ENCODE data around the gene BMP2K.

BMP2K gene

GRCh38 chr4:78776079-78776728, at the start of gene BMP2K:
TSS of gene BMP2K (plus strand) at chr4:78776350. CDS start at chr4:78776544, 194 bp downstream.
- DNase-seq = peak; percentile 78

DNA sequence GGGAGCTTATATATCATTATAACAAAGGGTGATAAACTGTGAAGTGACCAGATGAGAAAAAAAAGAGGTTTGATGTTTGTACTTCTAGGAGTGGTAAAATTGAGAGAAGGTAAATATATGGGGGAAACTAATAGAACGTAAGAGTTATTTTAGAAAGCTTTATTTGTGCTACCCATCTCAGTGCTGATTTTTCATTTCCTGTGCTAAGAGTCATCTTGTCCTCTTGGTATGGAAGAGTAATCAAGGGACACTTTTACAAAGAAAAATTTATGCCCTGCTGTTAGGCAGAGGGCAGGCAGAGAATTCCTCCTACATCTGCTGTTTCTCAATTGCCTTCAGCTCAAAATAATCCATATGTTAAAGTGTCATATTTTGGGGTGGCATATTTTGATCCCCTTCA, 49.6 kb upstream of the BMP2K start:
- no peak for DNase-seq

- DNase-seq = no peak
Observed at GRCh38 chr4:78732332-78733104, 43.6 kb upstream of the BMP2K start.

DNA sequence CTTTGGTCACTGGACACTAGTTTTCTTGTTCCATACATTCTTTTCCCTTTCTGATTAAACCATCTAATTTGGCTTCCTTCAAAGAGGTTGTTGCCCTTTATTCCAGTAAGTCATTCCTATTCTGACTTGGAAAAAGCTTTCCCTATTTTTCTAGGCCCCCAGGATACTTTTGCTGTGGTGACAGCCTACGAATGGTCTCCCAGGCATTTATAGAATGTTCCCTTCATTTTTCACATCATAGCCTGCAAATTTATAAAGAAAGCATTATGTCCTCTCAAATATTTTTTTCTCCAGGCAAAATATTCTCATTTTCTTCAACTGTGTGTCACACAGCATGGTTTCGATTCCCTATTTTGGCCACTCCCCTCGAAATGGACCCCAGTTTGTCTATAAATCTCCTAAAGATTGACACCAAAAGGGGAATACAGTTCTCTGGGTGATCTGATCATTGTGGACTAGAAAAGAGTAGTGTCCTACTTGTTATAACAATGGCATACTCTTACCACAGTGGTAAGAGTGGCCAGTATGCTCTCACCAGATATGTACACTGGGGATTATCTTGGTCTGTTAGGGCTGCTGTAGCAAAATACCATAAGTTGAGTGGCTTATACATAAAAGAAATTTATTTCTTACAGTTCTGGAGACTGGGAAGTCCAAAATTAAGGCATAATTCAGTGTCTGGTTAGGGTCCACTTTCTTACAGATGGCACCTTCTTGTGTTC, 41.5 kb upstream of the BMP2K start:
- DNase-seq = no peak

DNA sequence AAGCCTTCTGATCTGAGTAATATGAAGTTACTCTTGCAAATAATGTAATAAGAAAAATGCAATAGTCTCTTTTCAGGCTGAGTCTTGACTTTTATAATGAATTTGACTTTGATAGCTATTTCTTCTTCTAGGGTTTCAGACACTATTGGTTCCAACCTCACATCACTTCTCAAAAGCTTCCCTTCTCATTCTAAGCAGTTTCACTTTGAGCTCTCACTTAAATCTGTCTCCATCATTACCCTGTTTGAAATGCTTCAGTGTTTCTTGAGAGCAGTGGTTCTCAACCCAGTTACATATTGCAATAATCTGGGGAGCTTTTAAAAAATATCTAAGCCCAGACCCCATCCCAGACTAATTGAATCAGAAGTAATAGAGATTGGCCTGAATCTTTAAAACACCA, 40.5 kb upstream of the BMP2K start:
- DNase-seq = no peak

DNA sequence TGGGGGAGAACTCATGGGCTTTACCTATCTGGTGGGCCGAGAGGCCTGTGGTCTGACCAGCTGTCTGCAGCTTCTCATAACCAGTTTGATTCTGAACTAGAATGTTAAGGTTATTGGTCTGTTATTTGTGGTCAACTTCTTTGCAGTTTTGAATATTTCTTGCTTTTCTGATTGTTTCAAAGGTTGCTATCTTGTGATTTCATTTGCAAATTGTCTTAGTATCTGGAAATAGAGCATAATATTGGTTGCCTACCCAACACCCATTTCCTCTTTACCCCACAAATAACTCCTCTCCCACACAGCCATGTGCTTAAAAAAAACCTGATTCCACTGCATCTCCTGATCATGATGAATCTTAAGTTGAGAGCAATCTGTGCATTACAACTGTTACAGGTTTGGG, 39.1 kb upstream of the BMP2K start:
- no peak for DNase-seq

- DNase-seq = no peak
Observed at GRCh38 chr4:78737973-78738372, 38.2 kb upstream of the BMP2K start.

GRCh38 chr4:78742300-78742699, 33.9 kb upstream of the BMP2K start:
- no peak for DNase-seq

DNA sequence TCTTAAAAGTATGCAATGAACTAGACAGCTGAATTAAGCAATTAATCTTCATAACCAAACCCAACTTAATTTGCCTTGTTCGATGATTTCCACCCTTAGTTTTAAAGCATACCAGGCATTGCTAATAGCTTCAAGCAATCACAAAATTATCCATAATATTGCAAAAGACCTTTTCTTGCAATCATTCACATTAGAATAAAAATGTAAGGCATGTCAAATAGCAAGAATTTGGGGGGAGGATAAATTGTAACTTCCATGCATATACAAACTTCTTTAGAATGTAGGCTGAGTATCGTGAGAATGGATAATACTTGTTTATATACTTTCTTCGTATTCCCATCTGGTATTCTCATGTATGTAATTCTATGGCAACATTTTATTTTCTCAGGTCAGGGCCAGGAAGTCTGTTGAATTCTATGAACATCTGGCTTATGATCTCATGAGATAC, 28.7 kb upstream of the BMP2K start:
- no peak for DNase-seq

- DNase-seq = no peak
Observed at GRCh38 chr4:78748381-78748780, 27.8 kb upstream of the BMP2K start.

DNA sequence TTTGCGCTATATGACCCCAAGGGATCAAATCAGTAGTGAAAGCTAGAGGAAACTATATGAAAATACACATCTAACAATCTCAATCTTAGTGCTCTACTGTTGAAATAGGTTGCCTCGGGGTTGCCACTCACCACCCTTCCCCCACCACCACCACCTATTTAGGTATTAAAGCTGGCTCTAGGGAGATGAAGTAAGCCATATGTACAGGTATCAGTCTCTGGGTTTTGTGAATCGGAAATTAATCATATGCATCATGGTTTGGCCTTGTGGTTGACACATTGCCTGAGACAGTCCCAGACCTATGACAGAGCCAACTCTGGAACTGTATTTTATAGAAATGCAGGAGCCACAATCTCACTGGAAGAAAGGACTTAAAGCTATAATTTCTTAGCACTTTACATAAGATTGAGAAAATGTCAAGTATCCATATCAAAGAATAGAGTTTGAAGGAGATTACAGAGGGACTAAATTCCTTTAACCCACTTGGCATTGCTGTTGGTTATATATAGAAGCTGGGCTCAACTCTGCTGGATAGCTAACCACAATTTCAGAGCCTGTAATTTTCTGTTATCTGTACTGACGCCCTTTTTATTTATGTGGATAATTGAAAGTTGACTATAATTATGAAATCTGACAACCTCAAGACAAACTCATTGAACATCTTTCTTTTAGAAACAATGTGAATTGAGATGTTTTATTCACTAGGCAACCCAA, 26.7 kb upstream of the BMP2K start:
- peak; percentile 60 for DNase-seq

DNA sequence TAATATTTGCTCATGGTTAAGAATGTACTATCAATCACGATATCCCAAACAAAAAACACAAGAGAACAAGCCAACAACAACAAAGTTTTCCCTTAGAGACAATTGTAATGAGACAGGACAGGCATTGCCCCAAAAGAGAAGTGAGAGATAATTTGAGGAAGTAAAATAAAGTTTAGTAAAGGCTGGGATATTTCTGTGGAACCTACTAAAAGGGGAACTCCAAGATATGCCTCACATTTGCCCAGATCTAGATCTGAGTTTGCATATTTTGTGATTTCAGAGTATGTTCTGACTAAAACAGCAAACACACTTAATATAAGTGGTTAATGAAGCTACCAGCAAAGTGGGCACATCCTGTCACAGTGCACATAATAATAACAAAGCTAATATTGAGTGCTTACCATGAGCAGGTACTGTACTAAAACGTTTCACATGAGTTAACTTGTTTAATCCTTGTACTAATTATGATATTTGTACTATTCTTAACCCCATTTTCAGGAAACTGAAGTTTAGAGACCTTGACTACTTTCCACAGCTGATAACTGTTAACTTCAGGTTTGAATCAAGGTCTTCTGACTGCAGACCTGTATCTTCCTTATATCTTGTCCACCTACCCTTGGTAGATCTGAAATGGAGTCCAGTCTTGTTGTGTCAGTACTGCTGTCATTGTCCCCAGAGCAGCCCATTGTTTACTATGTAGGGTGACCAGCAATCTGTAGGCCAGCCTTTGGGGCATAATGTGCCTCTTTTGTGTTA, 26.0 kb upstream of the BMP2K start:
- DNase-seq = no peak

DNA sequence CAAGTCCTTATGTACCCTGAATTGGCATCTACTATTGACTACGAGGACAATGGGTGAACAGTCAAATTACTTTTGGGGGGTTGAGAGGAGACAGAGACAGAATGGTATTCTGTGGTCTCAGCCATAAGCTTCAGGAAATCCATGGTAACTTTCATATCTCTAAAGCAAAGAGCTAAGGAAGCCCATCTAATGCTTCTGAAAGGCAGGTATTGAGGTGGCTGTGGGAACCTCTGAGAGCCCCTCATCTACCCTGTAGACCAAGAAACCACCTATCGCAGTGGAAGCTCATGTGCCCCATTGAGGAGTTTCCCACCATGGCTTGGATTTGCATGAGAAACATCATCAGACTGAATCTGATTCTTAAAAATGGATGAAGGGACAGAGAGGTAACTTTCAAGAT, 23.1 kb upstream of the BMP2K start:
- DNase-seq = no peak

DNA sequence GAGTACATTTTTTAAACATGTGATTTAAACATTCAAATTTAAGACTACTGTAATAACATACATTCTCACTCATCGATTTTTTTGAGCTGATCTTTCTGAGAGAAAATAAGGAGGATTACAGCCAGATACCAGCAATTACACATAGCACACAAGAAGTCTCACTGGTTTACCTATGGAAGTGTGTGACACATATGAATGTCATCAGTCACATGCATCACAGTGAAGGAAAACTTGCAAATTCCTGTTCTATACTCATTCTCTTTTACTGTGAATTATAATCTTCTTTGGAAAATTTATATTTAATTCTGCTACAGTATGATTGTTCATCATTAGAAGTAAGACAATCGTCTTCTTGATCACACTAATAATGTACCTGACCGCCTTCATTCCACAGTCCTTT, 21.3 kb upstream of the BMP2K start:
- DNase-seq = no peak

- DNase-seq = no peak
Observed at GRCh38 chr4:78756137-78756536, 20.0 kb upstream of the BMP2K start.

DNA sequence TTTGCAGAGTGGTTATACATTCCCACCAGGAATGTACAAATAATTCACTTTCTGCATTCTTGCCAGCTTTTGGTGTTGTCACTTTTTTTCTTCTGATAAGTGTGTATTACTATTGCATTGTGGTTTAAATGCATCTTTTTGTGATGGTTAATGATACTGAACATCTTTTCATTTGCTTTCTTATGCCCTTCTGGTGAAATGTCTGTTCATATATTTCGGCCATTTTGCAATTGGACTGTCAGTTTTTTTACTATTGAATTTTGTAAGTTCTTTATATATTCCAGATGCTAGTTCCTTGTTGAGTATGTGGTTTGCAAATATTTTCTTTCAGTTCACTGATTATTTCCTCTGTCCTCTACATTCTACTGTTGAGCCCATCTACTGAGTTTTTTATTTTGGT, 19.4 kb upstream of the BMP2K start:
- DNase-seq = no peak

- no peak for DNase-seq
Observed at GRCh38 chr4:78757574-78757973, 18.6 kb upstream of the BMP2K start.

DNA sequence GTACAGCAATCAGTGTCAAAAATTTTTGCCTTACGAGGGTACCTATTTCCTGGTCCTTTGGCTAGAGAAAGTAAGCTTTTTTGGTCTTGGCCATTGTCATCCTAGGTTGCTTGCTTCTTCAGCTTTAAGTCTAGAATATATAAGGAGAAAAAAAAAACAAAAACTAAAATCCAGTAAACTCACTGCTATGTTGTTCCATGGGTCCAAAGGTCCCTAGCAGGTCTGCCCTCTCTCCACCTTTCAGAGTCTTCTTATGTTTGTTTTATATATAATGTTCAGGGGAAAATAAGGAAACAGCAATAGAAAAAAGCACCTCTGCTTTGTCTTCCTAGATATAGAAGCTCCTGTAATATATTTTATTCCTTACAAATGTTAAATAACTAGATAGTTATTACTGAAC, 18.1 kb upstream of the BMP2K start:
- DNase-seq = no peak

- no peak for DNase-seq
Observed at GRCh38 chr4:78762529-78762928, 13.6 kb upstream of the BMP2K start.

DNA sequence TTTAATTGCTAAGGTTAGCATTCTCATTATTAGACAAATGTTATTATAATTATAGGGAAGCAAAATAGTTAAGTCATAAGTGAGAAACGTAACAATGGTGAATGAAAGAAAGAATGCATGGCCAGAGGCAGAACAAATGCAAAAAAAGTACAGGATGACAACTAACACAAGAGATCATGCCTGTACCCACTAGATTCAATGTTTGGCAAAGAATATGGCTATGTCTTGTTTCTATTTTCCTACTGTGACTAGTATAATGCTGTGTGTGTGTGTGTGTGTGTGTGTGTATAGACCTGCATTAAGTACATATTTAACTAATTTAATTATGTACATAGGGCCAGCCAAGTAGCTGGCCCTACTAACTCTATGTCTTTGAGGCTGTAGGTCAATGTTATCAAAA, 12.9 kb upstream of the BMP2K start:
- no peak for DNase-seq

DNA sequence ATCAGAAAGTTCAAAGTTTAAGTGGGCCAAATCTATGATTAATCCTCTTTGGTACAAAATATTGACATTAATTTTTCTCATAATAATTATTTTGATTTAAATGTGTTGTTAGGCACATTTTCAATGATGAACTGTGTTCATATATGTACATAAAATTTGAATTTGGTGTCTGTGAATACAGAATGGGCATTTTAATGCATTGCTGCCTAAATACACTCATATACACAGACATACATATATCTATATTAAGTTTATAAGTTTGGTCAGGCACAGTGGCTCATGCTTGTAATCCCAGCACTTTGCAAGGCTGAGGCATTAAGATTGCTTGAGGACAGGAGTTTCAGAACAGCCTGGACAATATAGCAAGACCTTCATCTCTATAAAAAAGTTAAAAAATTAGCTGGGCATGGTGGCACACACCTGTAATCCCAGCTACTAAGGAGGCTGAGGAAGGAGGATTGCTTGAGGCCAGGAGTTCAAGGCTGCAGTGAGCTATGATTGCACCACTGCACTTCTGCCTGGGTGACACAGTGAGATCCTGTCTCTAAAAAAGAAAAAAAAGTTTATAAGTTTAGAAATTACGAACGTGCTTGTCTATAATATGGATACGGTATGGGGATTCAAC, 12.3 kb upstream of the BMP2K start:
- DNase-seq = no peak

DNA sequence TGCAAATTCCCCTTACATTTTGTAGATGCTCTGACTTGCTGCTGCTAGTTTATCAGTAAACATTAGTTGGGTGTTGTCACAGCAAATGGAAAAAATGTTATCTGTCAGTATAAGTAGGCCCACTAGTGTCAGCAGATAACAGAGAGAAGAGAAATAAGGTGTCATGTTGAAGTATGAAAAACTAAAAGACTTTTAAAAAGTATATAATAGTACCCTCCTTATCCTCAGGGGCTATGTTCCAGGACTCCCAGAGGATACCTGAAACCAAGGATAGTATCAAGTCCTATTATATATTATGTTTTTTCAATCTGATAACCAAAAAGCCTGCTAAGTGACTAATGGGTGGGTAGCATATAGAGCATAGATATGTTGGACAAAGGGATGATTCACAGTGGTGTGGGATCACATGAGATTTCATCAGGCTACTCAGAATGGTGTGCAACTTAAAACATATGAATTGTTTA, 11.6 kb upstream of the BMP2K start:
- DNase-seq = no peak

All from NCI-H2227 treated with DMSO at 0.1 percent for 48 hours (cell line).